HepG2 (cell line): ENCODE measurements around the gene CAPS. TPM values are rescaled to one million over a fixed set of nuclear protein-coding genes. Genes with fewer than 3 reads are reported as not detected.

ENCODE experiments used
- ATAC-seq: fragments of 200-7000 bp; cut with Tn5 transposase; 3 replicates; pipeline ENCODE4 v1.9.1; 2020; ENCODE audit warnings: mild to moderate bottlenecking, moderate library complexity
- BruUV-seq: library from RNA; stranded (reverse); fragments of 400-500 nt; replicated peaks from 2 replicates; lab custom pipeline; 2021; lab: Mats Ljungman, UMichigan
- CTCF ChIA-PET: fragments of 300-600 bp; formaldehyde crosslinking; extraction: SDS; loops from one replicate; lab custom pipeline; 2021; ENCODE audit warnings: low total read pairs, inconsistent platforms, low intra/inter-chr PET ratio; lab: Yijun Ruan, JAX
- POLR2A ChIA-PET: fragments of 350-600 bp; sonication (Branson Sonifier 250); formaldehyde crosslinking; loops from one replicate; lab custom pipeline; 2020; ENCODE audit warnings: antibody characterized with exemption, inconsistent platforms; lab: Yijun Ruan, JAX
- DNase-seq: peaks from one replicate; pipeline ENCODE4 v3.0.0-alpha.2; 2015; ENCODE audit warnings: low spot score
- FAIRE-seq: peaks from 3 replicates; lab custom pipeline; 2011; peaks lifted over from hg19 to GRCh38; lab: Jason Lieb, UNC
- H2AFZ ChIP-seq: one replicate; pipeline ENCODE4 v1.6.1; 2011; ENCODE audit warnings: low read length, inconsistent platforms
- H3K27ac ChIP-seq: fragments of 300-600 bp; 3 replicates; pipeline ENCODE4 v1.8.0; 2011; ENCODE audit warnings: mixed run types, mild to moderate bottlenecking, mixed read lengths, low read length, inconsistent platforms; ENCODE audit not compliant: insufficient read depth; ENCODE audit errors: extremely low read length
- H3K27me3 ChIP-seq, 2 experiments: fragments of 200-600 bp in 1 of 2; 2 replicates in 1 of 2; 3 replicates in 1 of 2; pipeline versions ENCODE4 v1.6.0 to v1.8.0; 2011; ENCODE audit warnings: low read length in 2 of 2, mild to moderate bottlenecking in 2 of 2, moderate library complexity in 2 of 2, inconsistent platforms in 1 of 2; ENCODE audit not compliant: insufficient read depth in 2 of 2, control insufficient read depth in 1 of 2
- H3K36me3 ChIP-seq, 2 experiments: fragments of 200-600 bp in 1 of 2; replicated peaks in 1 of 2; 2 replicates in 1 of 2; 3 replicates in 1 of 2; pipeline versions ENCODE4 v1.5.1 to v1.8.0; 2011; ENCODE audit warnings: low read length in 2 of 2, inconsistent platforms in 1 of 2; ENCODE audit not compliant: insufficient read depth in 2 of 2, control insufficient read depth in 1 of 2
- H3K4me1 ChIP-seq: 2 replicates; pipeline ENCODE4 v1.5.1; 2012; ENCODE audit warnings: low read length, inconsistent platforms; ENCODE audit not compliant: insufficient read depth
- H3K4me2 ChIP-seq: 2 replicates; pipeline ENCODE4 v1.6.0; 2011; ENCODE audit warnings: low read depth, low read length, inconsistent platforms
- H3K4me3 ChIP-seq, 3 experiments: fragments of 200-600 bp in 1 of 3; sonication (generic), shearing (Covaris generic) in 1 of 3; replicated peaks in 1 of 3; 2 replicates each; pipeline ENCODE4 v1.5.1; 2011 to 2016; ENCODE audit warnings: low read length in 3 of 3, inconsistent platforms in 2 of 3, low read depth in 2 of 3, mild to moderate bottlenecking in 2 of 3, control low read depth in 1 of 3, mixed read lengths in 1 of 3; ENCODE audit not compliant: insufficient read depth in 1 of 3
- H3K79me2 ChIP-seq: one replicate; pipeline ENCODE4 v1.6.1; 2011; ENCODE audit warnings: low read length, inconsistent platforms; ENCODE audit not compliant: insufficient read depth
- H3K9ac ChIP-seq: 2 replicates; pipeline ENCODE4 v1.6.0; 2011; ENCODE audit warnings: mild to moderate bottlenecking, low read depth, low read length, inconsistent platforms; ENCODE audit not compliant: insufficient read depth
- H3K9me3 ChIP-seq: 2 replicates; pipeline ENCODE4 v1.5.1; 2012; ENCODE audit warnings: mild to moderate bottlenecking, low read length
- H4K20me1 ChIP-seq: 2 replicates; pipeline ENCODE4 v1.6.0; 2011; ENCODE audit warnings: inconsistent platforms, mild to moderate bottlenecking, low read length, moderate library complexity; ENCODE audit not compliant: insufficient read depth
- RARG ChIP-seq: sonication (generic); formaldehyde crosslinking; IDR thresholded peaks from 2 replicates; pipeline ENCODE4 v1.4.0; 2020; ENCODE audit warnings: low read depth, mild to moderate bottlenecking, missing genetic modification reagents
- SP140L ChIP-seq: sonication (generic); formaldehyde crosslinking; IDR thresholded peaks from 2 replicates; pipeline ENCODE4 v1.4.0; 2020; ENCODE audit warnings: missing genetic modification reagents, borderline replicate concordance
- ZGPAT ChIP-seq: IDR thresholded peaks from 2 replicates; pipeline ENCODE4 v1.6.1; 2016; ENCODE audit warnings: mild to moderate bottlenecking
- ZNF33A ChIP-seq: sonication (generic); formaldehyde crosslinking; IDR thresholded peaks from 2 replicates; pipeline ENCODE4 v1.5.1; 2020; ENCODE audit warnings: missing genetic modification reagents, mild to moderate bottlenecking, moderate library complexity, borderline replicate concordance
- WGBS: methylation state at CpG from one replicate; pipeline ENCODE4 v1.1.6; 2017; ENCODE audit warnings: low lambda C conversion rate; 5-methylcytosine and 5-hydroxymethylcytosine counted together
- in situ Hi-C: cut with HindIII; loops from 2 replicates; pipeline ENCODE4 v1.10.0; 2017; ENCODE audit warnings: low pct_unique_long_range_greater_than_20kb; ENCODE audit not compliant: extremely low pct_ligation_motif_present
- intact Hi-C: fragments of 100-400 bp; cut with micrococcal nuclease; formaldehyde crosslinking; loops from one replicate; pipeline ENCODE4 v1.10.0; 2022; ENCODE audit not compliant: unreplicated experiment
- polyA plus RNA-seq, 8 experiments: library from polyadenylated mRNA; depleted of rRNA in 3 of 8; stranded (reverse) in 7 of 8; unstranded in 1 of 8; fragments of >200 nt; fragmentation: Illumina TruSeq in 4 of 8; extraction: Trizol in 4 of 8; gene quantifications; 2 replicates each; pipeline versions ENCODE4 v1.2.1 to v1.2.3, GENCODE V29; 2011 to 2016; ENCODE audit warnings: low read depth in 4 of 8, missing spikeins in 1 of 8, mixed read lengths in 1 of 8; ENCODE audit not compliant: insufficient read depth in 1 of 8
- total RNA-seq, 5 experiments: library from RNA; depleted of rRNA; stranded (reverse); fragments of >200 nt; fragmentation: Illumina TruSeq; extraction: Trizol; gene quantifications; 2 replicates each; pipeline ENCODE4 v1.2.3, GENCODE V29; 2016; ENCODE audit warnings: low read depth in 1 of 5
- TF ChIP-seq, protein P1 (sequence below), 2 experiments: sonication (generic) in 1 of 2; formaldehyde crosslinking in 1 of 2; IDR thresholded peaks; 2 replicates each; pipeline versions ENCODE4 v1.5.1 to v1.6.1; 2011 to 2020; ENCODE audit warnings: borderline replicate concordance in 1 of 2, low read depth in 1 of 2, low read length in 1 of 2, mild to moderate bottlenecking in 1 of 2, missing genetic modification reagents in 1 of 2, moderate library complexity in 1 of 2

Gene CAPS
- total and polyA plus RNA-seq, 2 of the 13 experiments (the other 11 are each of a cell fraction or from before 2014, with no cell fraction given) = 3.1 TPM

DNA sequence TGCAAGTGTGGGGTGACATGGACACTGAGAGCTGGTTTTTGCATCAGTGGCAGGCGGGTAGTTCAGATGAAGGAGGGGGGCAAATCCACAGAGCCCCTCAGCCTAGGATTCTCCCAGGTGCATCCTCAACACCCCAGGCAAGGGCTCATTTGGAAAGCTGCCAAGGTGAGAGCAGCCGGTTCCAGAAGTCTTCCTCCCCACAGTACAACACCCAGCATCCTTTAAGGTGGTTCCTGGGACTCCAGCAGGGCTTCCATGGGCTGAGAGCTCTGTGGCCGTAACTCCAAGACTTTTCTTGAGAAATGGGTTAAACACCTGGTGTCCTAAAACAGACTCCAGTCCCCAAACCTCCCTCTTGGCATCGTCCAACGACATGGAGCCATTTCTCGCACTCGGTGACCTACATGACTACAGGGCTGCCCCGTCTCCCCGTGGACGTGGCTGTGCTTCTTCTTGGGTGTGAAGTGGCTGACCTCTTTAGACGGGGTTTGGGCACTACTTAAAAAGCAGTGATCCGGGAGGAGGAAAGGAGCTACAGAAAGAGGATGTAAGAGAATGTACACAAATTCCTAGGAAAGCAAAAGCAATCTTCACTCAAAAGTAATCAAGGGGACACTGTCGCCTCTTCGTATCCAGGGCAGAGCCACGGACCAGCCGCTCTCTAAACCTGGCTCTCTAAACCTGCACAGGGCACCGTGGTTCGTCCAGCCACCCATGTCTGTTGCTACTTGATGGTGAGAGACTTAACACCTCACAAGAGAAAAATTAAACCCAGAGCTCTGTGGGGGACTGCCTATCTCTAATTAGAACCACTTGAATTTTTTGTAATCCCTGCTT lies 38.4 kb downstream of the CAPS start:
- Histone ChIP-seq H3K27me3 (no peaks in the 10 kb centered on the region), H4K20me1 (peaks cover 14% of the 10 kb centered on the region; the same call in 1 of the 2 replicates), H3K9ac (peak overlapping the region; percentile 14; the same call in 1 of the 2 replicates), H3K4me2 (no peak overlapping the region), H3K4me1 (peaks cover 60% of the 10 kb centered on the region), H3K27ac (no peak overlapping the region), H3K36me3 (peaks cover 19 to 49% of the 10 kb centered on the region in 2 experiments; a peak in 4 of 5 replicates), H3K79me2 (peaks cover 93% of the 10 kb centered on the region), H2AFZ (no peak overlapping the region), H3K4me3 (no peak overlapping the region), H3K9me3 (no peaks in the 10 kb centered on the region)
- no TSS peak for BruUV-seq
- in situ Hi-C loops = loop anchor here (5.0 kb wide), 1 partner anchor 40 kb away; the partner anchor contains the start of gene CAPS
- DNase-seq (no peak), FAIRE-seq (no peak), ATAC-seq (no peak)
- intact Hi-C loops = no loop called here
- WGBS = 95% methylated on average over 17 of the region's 18 CpGs
- no peak for TF ChIP-seq ZNF33A (CRISPR knock-in tag)
- ChIA-PET CTCF (no interaction called here), POLR2A (interaction anchor here (1.6 kb wide), 1 partner anchor 10 kb away, joined by 6 read pairs; no protein-coding TSS in a partner anchor)

GRCh38 chr19:5953030-5953589 lies 39.1 kb downstream of the CAPS start:
- H3K4me3 ChIP-seq = no peak overlapping the region
- FAIRE-seq (no peak), DNase-seq (no peak), ATAC-seq (no peak)
- peaks cover 8% of the 10 kb centered on the region; the same call in 1 of the 2 replicates for H4K20me1 ChIP-seq
- peaks cover 94% of the 10 kb centered on the region for H3K79me2 ChIP-seq
- no peak overlapping the region; the same call in 1 of the 2 replicates for H3K9ac ChIP-seq
- CTCF ChIA-PET = no interaction called here
- POLR2A ChIA-PET = no interaction called here
- peaks cover 21 to 44% of the 10 kb centered on the region in 2 experiments; a peak in 4 of 5 replicates for H3K36me3 ChIP-seq
- H3K27me3 ChIP-seq = no peaks in the 10 kb centered on the region
- intact Hi-C loops (no loop called here), in situ Hi-C loops (loop anchor here (5.0 kb wide), 1 partner anchor 41 kb away; the partner anchor contains the start of gene CAPS)
- no TSS peak for BruUV-seq
- TF ChIP-seq ZGPAT = 0 out of 2 replicates have a peak, but pooled peaks have one; percentile 11
- TF ChIP-seq, protein P1, sequence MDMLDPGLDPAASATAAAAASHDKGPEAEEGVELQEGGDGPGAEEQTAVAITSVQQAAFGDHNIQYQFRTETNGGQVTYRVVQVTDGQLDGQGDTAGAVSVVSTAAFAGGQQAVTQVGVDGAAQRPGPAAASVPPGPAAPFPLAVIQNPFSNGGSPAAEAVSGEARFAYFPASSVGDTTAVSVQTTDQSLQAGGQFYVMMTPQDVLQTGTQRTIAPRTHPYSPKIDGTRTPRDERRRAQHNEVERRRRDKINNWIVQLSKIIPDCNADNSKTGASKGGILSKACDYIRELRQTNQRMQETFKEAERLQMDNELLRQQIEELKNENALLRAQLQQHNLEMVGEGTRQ (IDR thresholded peaks at IDR 0.05; ENCODE audit: low read depth, low read length) = no peak
- TF ChIP-seq, protein P1 (CRISPR knock-in tag; IDR thresholded peaks at IDR 0.05; ENCODE audit: borderline replicate concordance) = no peak
- TF ChIP-seq RARG (CRISPR knock-in tag) = no peak
- no peak for TF ChIP-seq SP140L (CRISPR knock-in tag)
- H3K9me3 ChIP-seq = no peaks in the 10 kb centered on the region
- H2AFZ ChIP-seq = no peak overlapping the region
- H3K27ac ChIP-seq = peak overlapping the region; percentile 58
- peaks cover 60% of the 10 kb centered on the region for H3K4me1 ChIP-seq
- 92% methylated on average over 5 of the region's 5 CpGs for WGBS
- H3K4me2 ChIP-seq = peak overlapping the region; percentile 60; the same call in 1 of the 2 replicates
